Renal cortex interstitium (tissue), 11 donors: ENCODE results near the gene MARS1. TPM values are rescaled to one million over a fixed set of nuclear protein-coding genes. Genes with fewer than 3 reads are reported as not detected.
A peak's percentile ranks its signal among the peaks of the same experiment; 100 is the strongest.

Source experiments
- DNase-seq, 11 donors: peaks; one replicate each; pipeline ENCODE4 v3.0.0-alpha.2; 2013; ENCODE audit warnings: low read depth in 9 of 11, low spot score in 4 of 11; ENCODE audit errors: extremely low read depth in 1 of 11
- polyA plus RNA-seq, 3 donors: library from polyadenylated mRNA; unstranded; fragments of 120-200 nt; gene quantifications; one replicate each; pipeline ENCODE4 v1.2.1, GENCODE V29; 2013; ENCODE audit not compliant: insufficient read length in 3 of 3

MARS1 gene
- polyA plus RNA-seq, 3 donors: 113 to 145 (median 114) TPM

GRCh38 chr12:57534991-57535543, 47.2 kb downstream of the MARS1 start:
- no peak for DNase-seq

GRCh38 chr12:57535764-57536596, 48.1 kb downstream of the MARS1 start:
- DNase-seq: no peak

GRCh38 chr12:57536597-57536942, 48.7 kb downstream of the MARS1 start:
- DNase-seq: no peak

GRCh38 chr12:57539134-57539768, 51.4 kb downstream of the MARS1 start:
- no peak for DNase-seq

GRCh38 chr12:57541001-57541400, 53.1 kb downstream of the MARS1 start:
- DNase-seq: no peak

- no peak for DNase-seq
These were observed 53.8 kb downstream of the MARS1 start for GRCh38 chr12:57541717-57542116.

- no peak for DNase-seq
These were observed 55.7 kb downstream of the MARS1 start for GRCh38 chr12:57543581-57543980.

- no peak for DNase-seq
These were observed 58.1 kb downstream of the MARS1 start for GRCh38 chr12:57545809-57546437.

- DNase-seq: peak; percentile 90 to 96 (median 93)
These were observed 58.8 kb downstream of the MARS1 start, which contains the start of gene DCTN2 for GRCh38 chr12:57546438-57547287. DCTN2 (minus strand) TSS chr12:57547192; CDS start chr12:57547063, 129 bp downstream.

- DNase-seq: no peak
These were observed 59.6 kb downstream of the MARS1 start for GRCh38 chr12:57547288-57548012.

GRCh38 chr12:57548013-57548315, 60.1 kb downstream of the MARS1 start:
- no peak for DNase-seq

GRCh38 chr12:57548488-57548887, 60.6 kb downstream of the MARS1 start:
- DNase-seq: no peak

GRCh38 chr12:57549203-57549908, 61.5 kb downstream of the MARS1 start:
- DNase-seq: no peak

GRCh38 chr12:57549909-57550640, 62.2 kb downstream of the MARS1 start, which contains the start of gene KIF5A:
KIF5A (plus strand) TSS chr12:57550044; CDS start chr12:57550272, 228 bp downstream.
- DNase-seq: no peak

GRCh38 chr12:57550641-57551549, 63.0 kb downstream of the MARS1 start:
- DNase-seq: no peak

- DNase-seq: no peak
These were observed 63.9 kb downstream of the MARS1 start for GRCh38 chr12:57551637-57552305.
